ENCODE measurements around the gene ZBTB17.

DNA sequence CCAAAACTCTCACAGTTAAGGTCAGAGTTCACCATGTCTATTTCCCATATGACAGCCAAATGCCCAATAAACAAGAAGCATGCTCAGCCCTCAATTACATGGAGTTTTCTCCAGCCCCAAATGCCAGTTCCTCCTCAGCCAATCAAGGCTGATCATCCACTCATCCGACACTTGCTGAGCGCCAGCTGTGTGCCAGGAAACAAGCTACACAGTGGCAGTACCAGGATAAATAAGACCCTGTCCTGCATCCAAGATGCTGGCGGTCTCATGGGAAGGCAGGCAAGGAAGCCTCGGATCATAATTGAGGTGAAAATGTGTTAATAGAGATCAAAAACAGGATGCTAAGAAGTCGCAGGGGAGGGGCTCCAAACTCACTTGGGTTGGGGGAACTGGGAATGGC lies 7.7 kb downstream of the ZBTB17 start:
- TF ChIP-seq FIP1L1 (IDR thresholded peaks at IDR 0.05; ENCODE audit: low read depth, low read length, poor library complexity, severe bottlenecking), result no peak
- TF ChIP-seq ZKSCAN3 (CRISPR knock-in tag; IDR thresholded peaks at IDR 0.05), result no peak
- no peak for TF ChIP-seq BHLHE40 (IDR thresholded peaks at IDR 0.05; ENCODE audit: low read length)
- no peak for TF ChIP-seq PPARD (CRISPR knock-in tag; IDR thresholded peaks at IDR 0.05)

Data from K562 (cell line).